DOHH2 (cell line): ENCODE data around the gene ABR.

ENCODE experiments used
- H3F3A ChIP-seq: fragments of 200-600 bp; sonication (generic), shearing (Covaris generic); 2 replicates; pipeline ENCODE4 v1.6.0; 2016; ENCODE audit warnings: antibody characterized with exemption, mild to moderate bottlenecking; ENCODE audit not compliant: control insufficient read depth, insufficient read depth
- H3K27ac ChIP-seq: fragments of 200-600 bp; sonication (generic); 2 replicates; pipeline ENCODE4 v1.5.1; 2014; ENCODE audit warnings: low read depth, mild to moderate bottlenecking, low read length, moderate library complexity
- H3K27me3 ChIP-seq: fragments of 200-600 bp; sonication (generic); 2 replicates; pipeline ENCODE4 v1.6.1; 2014; ENCODE audit warnings: mild to moderate bottlenecking, low read length, mixed read lengths; ENCODE audit not compliant: control insufficient read depth
- H3K36me3 ChIP-seq: fragments of 200-600 bp; sonication (generic); 2 replicates; pipeline ENCODE4 v1.6.1; 2014; ENCODE audit warnings: mild to moderate bottlenecking, low read length, moderate library complexity, mixed read lengths; ENCODE audit not compliant: control insufficient read depth
- H3K4me1 ChIP-seq: fragments of 200-600 bp; sonication (generic); 2 replicates; pipeline ENCODE4 v1.6.1; 2014; ENCODE audit warnings: mild to moderate bottlenecking, low read length, mixed read lengths; ENCODE audit not compliant: control insufficient read depth
- H3K4me2 ChIP-seq: fragments of 200-600 bp; sonication (generic); 2 replicates; pipeline ENCODE4 v1.6.0; 2014; ENCODE audit warnings: mild to moderate bottlenecking, low read length, moderate library complexity
- H3K4me3 ChIP-seq: fragments of 200-600 bp; sonication (generic); 2 replicates; pipeline ENCODE4 v1.5.1; 2014; ENCODE audit warnings: mild to moderate bottlenecking, low read length, mixed read lengths
- H3K79me2 ChIP-seq: fragments of 200-600 bp; sonication (generic); 2 replicates; pipeline ENCODE4 v1.6.1; 2014; ENCODE audit warnings: mild to moderate bottlenecking, low read length, mixed read lengths; ENCODE audit not compliant: control insufficient read depth
- H3K9me2 ChIP-seq: fragments of 200-600 bp; sonication (generic); replicated peaks from 2 replicates; pipeline ENCODE4 v1.6.1; 2014; ENCODE audit warnings: mild to moderate bottlenecking, low read length, mixed read lengths; ENCODE audit not compliant: control insufficient read depth
- H3K9me3 ChIP-seq: fragments of 200-600 bp; sonication (generic); 2 replicates; pipeline ENCODE4 v1.6.1; 2014; ENCODE audit warnings: antibody characterized with exemption, low read length, mixed read lengths; ENCODE audit not compliant: control insufficient read depth, insufficient read depth
- H4K20me1 ChIP-seq: fragments of 200-600 bp; sonication (generic); 2 replicates; pipeline ENCODE4 v1.6.0; 2014; ENCODE audit warnings: low read depth, mild to moderate bottlenecking, antibody characterized with exemption, low read length, moderate library complexity; ENCODE audit not compliant: control insufficient read depth, insufficient read depth
- CTCF ChIP-seq: fragments of 200-600 bp; sonication (generic); IDR thresholded peaks from one replicate; pipeline ENCODE4 v1.5.1; 2014; ENCODE audit warnings: antibody characterized with exemption, mild to moderate bottlenecking, low read depth, low read length; ENCODE audit not compliant: poor library complexity, severe bottlenecking
- EZH2phosphoT487 ChIP-seq: fragments of 200-600 bp; sonication (generic); IDR thresholded peaks from 2 replicates; pipeline ENCODE4 v1.6.1; 2017; ENCODE audit warnings: borderline replicate concordance, mild to moderate bottlenecking, antibody characterized with exemption, low read length, moderate library complexity, mixed read lengths

Gene ABR

GRCh38 chr17:1227917-1228780 lies 48.4 kb upstream of the ABR start:
- Histone ChIP-seq H3K27me3 (peaks cover 26% of the 10 kb centered on the region), H3K4me1 (peaks cover 50% of the 10 kb centered on the region), H3K27ac (peak overlapping the region; percentile 86), H3K4me3 (peak overlapping the region; percentile 100), H3K79me2 (peaks cover 68% of the 10 kb centered on the region), H3F3A (peaks cover 6% of the 10 kb centered on the region; the same call in 1 of the 2 replicates), H3K36me3 (peaks cover 44% of the 10 kb centered on the region), H3K9me2 (no peaks in the 10 kb centered on the region), H4K20me1 (peaks cover 35% of the 10 kb centered on the region), H3K9me3 (no peaks in the 10 kb centered on the region), H3K4me2 (peak overlapping the region; percentile 100)
- no peak for TF ChIP-seq CTCF
- TF ChIP-seq EZH2phosphoT487: no peak

GRCh38 chr17:1227365-1227764 lies 47.6 kb upstream of the ABR start:
- no peaks in the 10 kb centered on the region for H3K9me2 ChIP-seq
- H3K4me2 ChIP-seq: peak overlapping the region; percentile 100
- TF ChIP-seq CTCF (no peak), EZH2phosphoT487 (no peak)
- peaks cover 35% of the 10 kb centered on the region for H4K20me1 ChIP-seq
- peaks cover 49% of the 10 kb centered on the region for H3K36me3 ChIP-seq
- peaks cover 22% of the 10 kb centered on the region for H3K27me3 ChIP-seq
- H3F3A ChIP-seq: peaks cover 3% of the 10 kb centered on the region; the same call in 1 of the 2 replicates
- H3K9me3 ChIP-seq: no peaks in the 10 kb centered on the region
- H3K4me3 ChIP-seq: peak overlapping the region; percentile 100
- peak overlapping the region; percentile 86 for H3K27ac ChIP-seq
- H3K79me2 ChIP-seq: peaks cover 76% of the 10 kb centered on the region
- peaks cover 54% of the 10 kb centered on the region for H3K4me1 ChIP-seq

GRCh38 chr17:1226308-1226707 lies 46.5 kb upstream of the ABR start:
- no peaks in the 10 kb centered on the region for H3K9me3 ChIP-seq
- H3K4me3 ChIP-seq: peak overlapping the region; percentile 100
- peaks cover 65% of the 10 kb centered on the region for H3K4me1 ChIP-seq
- H3F3A ChIP-seq: peaks cover 6% of the 10 kb centered on the region
- H4K20me1 ChIP-seq: peaks cover 35% of the 10 kb centered on the region
- no peak for TF ChIP-seq EZH2phosphoT487
- TF ChIP-seq CTCF: no peak
- H3K79me2 ChIP-seq: peaks cover 87% of the 10 kb centered on the region
- no peak overlapping the region for H3K27ac ChIP-seq
- no peaks in the 10 kb centered on the region for H3K9me2 ChIP-seq
- peaks cover 11% of the 10 kb centered on the region for H3K27me3 ChIP-seq
- peak overlapping the region; percentile 100 for H3K4me2 ChIP-seq
- peaks cover 54% of the 10 kb centered on the region for H3K36me3 ChIP-seq
